ENCODE data around the gene ARHGAP10.

Gene ARHGAP10

GRCh38 chr4:148091896-148092295 lies 360.0 kb downstream of the ARHGAP10 start:
- DNase-seq (ENCODE audit: low read depth in 2 of 2): no peak

DNA sequence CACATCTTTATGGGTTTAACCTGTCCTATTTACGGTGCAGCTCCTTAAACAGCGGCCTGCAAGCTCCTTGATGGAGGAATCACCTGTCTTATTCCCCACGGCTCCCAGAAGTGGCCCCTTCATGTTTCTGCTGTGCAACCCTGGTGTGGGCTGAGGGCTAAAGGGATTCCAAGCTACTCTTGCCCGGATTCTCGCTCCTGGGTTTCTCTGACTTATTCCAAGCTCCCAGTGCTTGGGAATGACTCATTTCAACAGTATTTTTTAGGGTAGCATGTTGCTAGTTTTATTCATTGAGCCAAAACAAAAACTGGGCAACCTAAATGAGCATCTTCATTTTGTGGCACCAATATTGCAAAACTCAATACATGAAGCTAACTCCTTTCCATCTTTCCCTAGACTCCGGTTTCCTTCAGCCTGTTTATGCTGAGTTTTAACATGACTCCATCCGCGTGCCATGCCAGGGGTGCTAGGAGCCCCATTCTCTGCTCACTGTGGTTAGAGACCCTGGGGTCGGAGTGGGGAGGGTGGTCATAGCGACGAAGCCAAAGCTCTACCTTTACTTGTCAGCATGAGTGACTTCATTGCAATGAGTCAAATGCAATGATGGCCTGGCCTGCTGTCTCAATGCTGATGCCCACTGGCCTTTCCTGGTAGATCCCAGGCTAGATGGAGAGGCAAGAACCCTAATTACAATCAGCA lies 360.6 kb downstream of the ARHGAP10 start:
- DNase-seq (ENCODE audit: low read depth in 2 of 2): no peak

GRCh38 chr4:148093065-148093464 lies 361.2 kb downstream of the ARHGAP10 start:
- no peak for DNase-seq (ENCODE audit: low read depth in 2 of 2)

GRCh38 chr4:148094149-148094548 lies 362.3 kb downstream of the ARHGAP10 start:
- no peak for DNase-seq (ENCODE audit: low read depth in 2 of 2)

DNA sequence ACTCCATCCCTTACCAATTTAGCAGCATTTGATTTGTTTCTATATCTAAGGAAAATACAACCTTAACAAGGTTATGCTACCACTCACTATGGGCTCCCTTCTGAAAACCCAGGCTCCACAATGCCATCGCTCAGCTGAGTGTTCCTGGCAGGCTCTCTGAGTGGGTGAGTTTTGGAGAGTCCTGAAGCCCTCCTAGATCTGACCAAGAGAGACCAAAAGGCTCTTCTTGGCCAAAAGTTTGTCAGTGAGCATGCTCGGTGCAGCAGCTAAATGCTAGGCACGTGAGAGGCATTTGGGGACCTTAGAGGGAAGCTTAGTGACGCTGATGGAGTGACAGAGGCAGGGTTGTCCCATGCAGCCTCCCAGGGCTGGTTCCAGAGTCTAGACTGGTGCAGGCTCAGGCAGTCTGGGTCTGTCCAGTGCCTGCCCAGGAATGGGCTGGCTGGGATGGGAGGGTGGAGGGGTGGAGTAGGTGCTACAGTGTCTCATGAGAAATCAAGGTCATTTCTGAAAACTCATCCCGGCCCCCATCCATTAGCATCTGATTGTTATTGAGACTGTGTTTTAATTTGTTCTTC lies 363.5 kb downstream of the ARHGAP10 start:
- no peak for DNase-seq (ENCODE audit: low read depth in 2 of 2)

- no peak for DNase-seq (ENCODE audit: low read depth in 2 of 2)
These were observed 365.9 kb downstream of the ARHGAP10 start for GRCh38 chr4:148097801-148098200.

DNA sequence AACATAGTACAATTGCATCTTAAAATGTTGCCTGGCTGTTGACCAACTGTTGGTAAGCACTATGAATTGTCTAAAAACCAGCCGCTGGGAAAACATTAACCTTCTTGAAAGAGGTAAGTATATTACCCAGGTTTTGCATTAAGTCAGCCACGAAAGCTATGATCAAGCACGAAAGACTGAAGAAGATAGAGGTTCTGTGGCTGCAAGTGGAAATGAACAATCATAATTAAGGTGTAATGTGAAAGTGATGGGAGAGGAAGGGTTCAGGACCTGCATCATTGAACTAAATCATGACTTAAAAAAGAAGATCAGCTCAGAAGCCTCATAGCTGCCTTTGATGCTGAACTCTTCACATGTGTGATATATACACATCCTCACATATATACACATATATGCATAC lies 369.3 kb downstream of the ARHGAP10 start:
- DNase-seq (ENCODE audit: low read depth in 2 of 2): no peak

DNA sequence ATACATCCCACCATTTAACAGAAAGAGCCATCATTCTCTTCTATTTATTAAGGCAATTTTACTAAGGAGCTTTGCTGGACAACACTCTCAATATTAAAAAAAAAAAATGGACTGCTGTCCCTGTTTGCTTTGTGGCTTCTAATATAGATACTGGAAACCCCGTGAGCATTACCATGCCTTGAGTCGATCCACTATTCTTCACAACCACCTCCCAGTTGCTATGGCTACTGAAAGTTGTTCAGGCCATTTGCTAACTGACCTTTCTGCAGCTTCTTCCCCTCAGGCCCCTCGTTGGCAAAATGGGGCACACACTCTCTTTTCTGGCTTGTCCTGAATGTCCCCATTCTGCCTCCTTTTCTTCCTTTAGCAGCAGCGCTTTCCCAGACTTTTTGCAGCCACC lies 369.9 kb downstream of the ARHGAP10 start:
- DNase-seq (ENCODE audit: low read depth in 2 of 2): no peak

DNA sequence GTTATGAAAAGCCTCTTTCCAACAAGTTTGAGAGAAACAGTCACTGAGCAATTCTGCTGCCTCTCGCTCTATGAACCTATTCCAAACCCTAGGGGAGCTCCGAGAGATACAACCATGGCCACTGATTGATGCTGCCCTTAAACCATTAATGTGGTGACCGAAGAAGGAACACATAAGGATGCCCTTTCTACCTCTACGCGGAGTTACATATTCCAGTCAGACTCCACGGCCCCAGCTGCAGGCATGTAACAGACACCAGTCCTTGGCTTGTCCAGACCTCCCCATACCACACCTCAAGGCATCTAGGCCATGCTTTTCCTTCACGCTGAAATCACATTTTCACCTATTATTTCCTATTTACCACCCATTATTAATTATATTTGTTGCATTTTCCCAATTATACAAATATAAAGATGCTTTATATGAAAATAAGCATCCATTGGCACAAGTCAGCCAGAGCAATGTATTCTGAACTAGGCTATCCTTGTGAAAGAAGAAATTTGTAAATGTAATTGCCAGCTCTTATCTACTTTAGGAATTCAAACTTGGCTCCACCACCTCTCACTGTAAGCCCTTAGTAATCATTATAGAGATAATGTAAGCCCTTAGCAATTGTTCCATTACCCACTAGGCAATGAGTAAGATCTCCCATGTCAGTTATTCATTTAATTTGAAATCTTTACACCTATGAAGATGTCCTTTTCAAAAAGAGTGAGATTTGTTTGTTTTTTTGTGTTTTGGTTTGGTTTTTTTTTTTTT lies 371.9 kb downstream of the ARHGAP10 start:
- DNase-seq (ENCODE audit: low read depth in 2 of 2): no peak

DNA sequence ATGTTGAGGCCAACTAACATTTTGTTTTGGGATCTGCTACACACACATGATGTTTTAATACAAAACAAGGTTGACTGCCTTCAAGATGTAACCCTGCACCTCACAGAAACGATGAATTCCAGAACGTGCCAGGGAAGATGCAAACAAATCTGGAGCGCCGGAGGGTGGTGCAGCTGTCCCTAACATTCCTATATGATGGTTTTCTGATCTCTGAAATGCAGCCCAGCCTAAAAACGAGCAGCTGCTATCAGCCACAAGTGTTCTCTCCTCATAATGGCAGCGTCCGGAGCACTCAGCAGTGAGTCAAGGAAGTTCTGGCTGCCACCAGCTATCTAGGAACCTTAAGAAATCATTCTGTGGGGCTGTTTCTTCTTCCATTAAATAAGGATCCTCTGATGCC lies 376.9 kb downstream of the ARHGAP10 start:
- DNase-seq (ENCODE audit: low read depth in 2 of 2): no peak

DNA sequence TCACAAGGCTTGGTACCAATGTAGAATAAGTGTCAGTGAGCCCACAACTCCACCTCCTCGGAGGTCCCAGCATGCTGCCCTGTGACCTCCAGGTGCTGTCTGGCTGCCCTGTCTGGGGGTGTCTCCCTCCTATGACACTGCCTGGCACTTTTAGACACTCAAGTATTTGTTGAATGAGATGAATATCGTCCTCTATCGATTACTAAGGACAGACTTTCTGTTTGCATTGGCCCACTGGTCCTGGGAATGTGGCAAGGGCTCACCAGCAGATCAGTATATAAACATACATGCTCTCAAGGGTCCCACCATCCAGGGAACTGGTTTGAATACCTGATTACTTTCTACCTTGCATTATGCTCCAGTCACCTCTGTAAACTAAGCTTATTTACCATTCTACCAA lies 377.3 kb downstream of the ARHGAP10 start:
- no peak for DNase-seq (ENCODE audit: low read depth in 2 of 2)

DNA sequence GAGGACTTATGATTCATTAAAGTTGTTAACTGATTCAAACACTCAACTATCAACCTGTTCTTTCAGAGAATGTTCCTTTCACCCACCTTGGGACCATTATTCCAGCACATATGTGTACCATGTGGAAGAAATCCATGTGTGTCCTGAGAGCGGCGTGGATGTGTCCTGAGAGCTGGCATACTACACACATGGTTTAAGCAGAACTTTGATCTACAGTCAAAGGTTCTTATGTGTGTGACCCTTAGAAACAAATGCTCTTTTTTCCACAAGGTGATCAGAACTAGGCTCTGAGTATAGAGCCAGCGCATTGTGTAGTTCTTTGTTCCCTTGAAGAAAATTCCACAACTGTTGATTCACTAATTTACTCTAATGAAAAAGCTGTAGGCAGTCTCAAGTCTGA lies 378.3 kb downstream of the ARHGAP10 start:
- no peak for DNase-seq (ENCODE audit: low read depth in 2 of 2)

DNA sequence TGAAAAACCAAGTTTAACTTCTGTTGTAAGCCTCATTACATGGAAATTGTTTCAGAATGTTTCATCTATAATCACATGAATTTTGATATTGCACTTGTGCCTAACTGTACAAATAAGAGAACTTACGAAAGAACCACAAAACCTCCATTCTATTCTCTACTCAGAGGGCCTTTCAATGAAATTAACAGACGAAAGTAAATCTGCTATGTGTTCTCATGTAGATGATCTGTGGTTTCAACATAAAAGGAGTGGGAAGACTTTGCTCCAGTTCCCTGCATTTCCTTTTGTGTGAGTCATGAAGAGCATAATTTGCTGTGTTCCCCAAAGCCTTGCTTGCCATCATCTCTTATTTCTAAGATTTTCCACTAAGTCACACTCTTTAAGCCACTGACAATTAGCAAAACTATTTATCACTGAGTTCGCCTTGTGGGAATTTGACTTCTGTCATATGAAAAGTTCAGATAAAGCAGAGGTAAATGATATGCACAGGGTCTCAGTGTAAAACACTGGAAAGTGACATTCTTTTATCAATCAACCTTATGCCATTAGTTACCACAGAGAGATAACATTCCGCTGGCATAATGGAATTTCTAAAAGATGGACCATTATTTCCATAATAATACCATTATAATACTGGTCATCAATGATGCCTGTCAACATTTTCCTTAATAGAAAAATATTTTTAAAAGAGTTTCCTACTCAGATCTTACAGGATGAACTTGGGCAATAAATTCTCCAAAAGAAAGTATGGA lies 380.5 kb downstream of the ARHGAP10 start:
- DNase-seq (ENCODE audit: low read depth in 2 of 2): peak; percentile 46 to 58

GRCh38 chr4:148114436-148114835 lies 382.5 kb downstream of the ARHGAP10 start:
- DNase-seq (ENCODE audit: low read depth in 2 of 2): no peak

DNA sequence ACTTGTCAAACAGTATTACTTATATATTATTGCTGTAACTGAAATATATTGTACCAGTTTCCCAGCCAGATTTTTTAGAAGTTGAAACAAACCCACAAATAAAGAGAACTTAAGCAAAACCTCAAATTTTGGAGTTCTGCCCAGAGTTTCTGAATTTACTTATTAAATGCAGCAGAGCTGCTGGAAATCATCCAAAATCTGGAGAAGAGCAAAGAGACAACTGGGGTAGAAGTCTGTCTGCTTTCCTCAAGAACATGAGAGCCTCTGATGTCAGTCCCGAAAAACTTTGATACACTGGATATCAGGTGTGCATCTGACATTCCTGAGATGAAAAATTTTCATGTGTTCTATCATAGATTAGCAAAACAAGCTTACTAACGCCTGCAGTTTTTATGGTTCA lies 384.4 kb downstream of the ARHGAP10 start:
- peak; percentile 93 to 96 for DNase-seq (ENCODE audit: low read depth in 2 of 2)

DNA sequence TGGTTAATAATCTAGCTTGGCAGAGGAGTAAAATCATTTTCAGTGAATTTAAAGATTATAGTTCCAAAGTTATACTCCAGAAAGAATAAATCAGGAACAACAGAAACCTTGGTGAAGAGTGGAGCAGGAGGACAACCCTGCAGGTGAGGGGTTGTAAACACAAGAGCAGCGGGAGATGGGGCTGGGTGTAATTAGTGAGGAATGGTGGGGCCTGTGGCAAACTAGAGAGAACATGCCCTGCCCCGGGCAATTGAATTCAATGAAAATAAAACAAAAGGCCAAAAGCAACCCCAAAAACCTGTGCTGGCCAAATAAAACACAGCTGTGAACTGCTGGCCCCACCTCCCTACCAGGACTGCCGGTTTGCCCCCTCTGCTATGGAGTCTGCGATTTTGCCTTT lies 385.1 kb downstream of the ARHGAP10 start:
- DNase-seq (ENCODE audit: low read depth in 2 of 2): no peak

- no peak for DNase-seq (ENCODE audit: low read depth in 2 of 2)
These were observed 386.3 kb downstream of the ARHGAP10 start for GRCh38 chr4:148118179-148118578.

- DNase-seq (ENCODE audit: low read depth in 2 of 2): no peak
These were observed 386.7 kb downstream of the ARHGAP10 start for GRCh38 chr4:148118633-148119032.

DNA sequence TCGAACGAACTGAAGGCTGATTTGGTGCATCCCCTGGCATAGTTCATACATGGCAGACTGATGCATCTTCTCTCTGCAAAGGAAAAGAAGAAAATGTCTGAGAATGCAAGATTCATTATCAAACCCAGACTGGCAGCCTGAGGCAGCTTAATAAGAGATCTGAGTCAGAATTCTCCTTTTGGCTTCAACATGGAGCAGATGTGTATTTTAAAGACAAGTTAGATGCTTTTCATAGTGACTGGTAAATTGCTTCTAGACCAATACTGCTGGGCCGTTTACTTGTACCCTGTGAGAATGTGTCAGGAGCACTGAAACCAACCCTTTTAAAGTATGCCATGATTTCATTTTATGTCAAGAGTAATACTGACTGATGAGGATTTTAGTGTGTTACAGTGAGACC lies 388.3 kb downstream of the ARHGAP10 start:
- no peak for DNase-seq (ENCODE audit: low read depth in 2 of 2)
